Measurements from ENCODE around the gene HMGXB3.

GRCh38 chr5:150006318-150006717, 5.8 kb downstream of the HMGXB3 start:
- no peak for TF ChIP-seq POLR2A (IDR thresholded peaks at IDR 0.05)
- TF ChIP-seq CTCF (IDR thresholded peaks at IDR 0.05), result no peak

Data from heart left ventricle (tissue), 13 donors.